Type B pancreatic cell (in vitro differentiated cells): Measurements from ENCODE around the gene KIF22. TPM values are rescaled to one million over a fixed set of nuclear protein-coding genes. Genes with fewer than 3 reads are reported as not detected.

ENCODE experiments used
- DNase-seq: peaks from one replicate; pipeline ENCODE4 v3.0.0; 2021; ENCODE audit warnings: mixed read lengths; ENCODE audit not compliant: unreplicated experiment; ENCODE audit errors: extremely low spot score
- H3K27ac Mint-ChIP-seq: 2 replicates; pipeline ENCODE4 v1.8.0; 2021; ENCODE audit warnings: mild to moderate bottlenecking, mixed read lengths
- H3K27me3 Mint-ChIP-seq: 2 replicates; pipeline ENCODE4 v1.8.0; 2021; ENCODE audit warnings: mixed read lengths
- H3K36me3 Mint-ChIP-seq: 2 replicates; pipeline ENCODE4 v1.8.0; 2021; ENCODE audit warnings: mixed read lengths
- H3K4me1 Mint-ChIP-seq: one replicate; pipeline ENCODE4 v1.8.0; 2021; ENCODE audit warnings: mixed read lengths; ENCODE audit not compliant: unreplicated experiment
- H3K4me3 Mint-ChIP-seq: 2 replicates; pipeline ENCODE4 v1.8.0; 2021; ENCODE audit warnings: mild to moderate bottlenecking, mixed read lengths
- H3K9me3 Mint-ChIP-seq: 2 replicates; pipeline ENCODE4 v1.8.0; 2021; ENCODE audit warnings: mixed read lengths
- CTCF ChIP-seq: fragments of 200-600 bp; sonication (generic); conservative IDR thresholded peaks from 2 replicates; pipeline ENCODE4 v1.5.0; 2021; ENCODE audit warnings: antibody characterized with exemption, mild to moderate bottlenecking
- total RNA-seq: library from RNA; stranded (reverse); gene quantifications from 2 replicates; pipeline ENCODE4 v1.2.1, GENCODE V29; 2021; ENCODE audit warnings: low replicate concordance

KIF22 gene
- total RNA-seq, 1 donor from 2014 or later: 112 TPM

- Mint-ChIP-seq H3K27me3 (peaks cover 1% of the 10 kb centered on the region), H3K36me3 (peaks cover 1% of the 10 kb centered on the region), H3K4me3 (peak overlapping the region; percentile 90), H3K27ac (peak overlapping the region; percentile 93), H3K9me3 (no peaks in the 10 kb centered on the region), H3K4me1 (peaks cover 29% of the 10 kb centered on the region)
- DNase-seq: no peak
- TF ChIP-seq CTCF: no peak
These were observed 20.2 kb downstream of the KIF22 start for GRCh38 chr16:29810699-29811169.

GRCh38 chr16:29811170-29811895 is 20.8 kb downstream of the KIF22 start:
- peaks cover 5% of the 10 kb centered on the region for H3K36me3 Mint-ChIP-seq
- peak overlapping the region; percentile 93 for H3K27ac Mint-ChIP-seq
- peak overlapping the region; percentile 90 for H3K4me3 Mint-ChIP-seq
- TF ChIP-seq CTCF: no peak
- H3K4me1 Mint-ChIP-seq: peaks cover 32% of the 10 kb centered on the region
- no peaks in the 10 kb centered on the region for H3K9me3 Mint-ChIP-seq
- H3K27me3 Mint-ChIP-seq: peaks cover 4% of the 10 kb centered on the region
- peak; percentile 91 for DNase-seq

GRCh38 chr16:29811896-29812665 is 21.5 kb downstream of the KIF22 start, which contains the start of gene PRRT2:
TSS of gene PRRT2 (plus strand) at chr16:29812193. CDS start at chr16:29813055, 862 bp downstream.
- H3K27me3 Mint-ChIP-seq: peaks cover 4% of the 10 kb centered on the region
- DNase-seq: no peak

GRCh38 chr16:29812754-29813643 is 22.4 kb downstream of the KIF22 start:
- Mint-ChIP-seq H3K9me3 (no peaks in the 10 kb centered on the region), H3K4me1 (peaks cover 40% of the 10 kb centered on the region)

More at GRCh38 chr16:29811896-29812665, 21.5 kb downstream of the KIF22 start, which contains the start of gene PRRT2:
- Mint-ChIP-seq H3K4me1 (peaks cover 37% of the 10 kb centered on the region), H3K4me3 (peak within 1 kb of the TSS; percentile 90), H3K9me3 (no peaks in the 10 kb centered on the region), H3K27ac (peak within 1 kb of the TSS; percentile 93), H3K36me3 (peaks cover 5% of the 10 kb centered on the region)
- no peak for TF ChIP-seq CTCF

More at GRCh38 chr16:29812754-29813643, 22.4 kb downstream of the KIF22 start:
- H3K27ac Mint-ChIP-seq: no peak overlapping the region
- peaks cover 5% of the 10 kb centered on the region for H3K36me3 Mint-ChIP-seq
- TF ChIP-seq CTCF: no peak
- no peak for DNase-seq
- peak overlapping the region; percentile 90 for H3K4me3 Mint-ChIP-seq
- peaks cover 4% of the 10 kb centered on the region for H3K27me3 Mint-ChIP-seq
